Adrenal gland (tissue), 5 donors: ENCODE measurements around the gene POLR1F.

ENCODE experiments used
- CTCF ChIP-seq, 6 experiments: fragments of 450-650 bp in 4 of 6; fragments of 200-600 bp in 2 of 6; sonication (generic) in 1 of 6; IDR thresholded peaks; 1 replicate in 5 of 6; 2 replicates in 1 of 6; pipeline versions ENCODE4 v1.5.1 to v1.8.0; 2016 to 2021; ENCODE audit warnings: antibody characterized with exemption in 6 of 6, mild to moderate bottlenecking in 2 of 6, moderate library complexity in 1 of 6
- POLR2A ChIP-seq, 2 donors: fragments of 450-650 bp; IDR thresholded peaks; one replicate each; pipeline ENCODE4 v1.6.1; 2017; ENCODE audit warnings: antibody characterized with exemption in 2 of 2, mild to moderate bottlenecking in 2 of 2, moderate library complexity in 1 of 2
- donor health status: DM: no; HTN: no; CAD: no.

- TF ChIP-seq CTCF (IDR thresholded peaks at IDR 0.05), result no peak
- no peak for TF ChIP-seq POLR2A (IDR thresholded peaks at IDR 0.05)
These were observed 38.0 kb downstream of the POLR1F start for GRCh38 chr7:19670806-19671205.
